H1 (cell line): Measurements from ENCODE around the gene CEP76. TPM values are rescaled to one million over a fixed set of nuclear protein-coding genes. Genes with fewer than 3 reads are reported as not detected.

Experiments used
- CTCF ChIA-PET: fragments of 300-600 bp; sonication (Branson Sonifier 250); formaldehyde crosslinking; loops from one replicate; lab custom pipeline; 2021; ENCODE audit not compliant: partially characterized antibody; lab: Charles Lee
- POLR2A ChIA-PET: fragments of 300-600 bp; sonication (Branson Sonifier 250); formaldehyde crosslinking; loops from one replicate; lab custom pipeline; 2021; ENCODE audit warnings: inconsistent platforms; ENCODE audit not compliant: partially characterized antibody; lab: Charles Lee
- DNase-seq, 2 experiments: peaks; one replicate each; pipeline versions ENCODE4 v3.0.0 to v3.0.0-alpha.2; 2010 to 2022; ENCODE audit warnings: low spot score in 2 of 2, low read depth in 1 of 2, mixed read lengths in 1 of 2
- FAIRE-seq: peaks from 2 replicates; lab custom pipeline; 2011; peaks lifted over from hg19 to GRCh38; lab: Jason Lieb, UNC
- H2AFZ ChIP-seq: 2 replicates; pipeline ENCODE4 v1.8.1; 2012; ENCODE audit warnings: low read length, inconsistent platforms
- H2AK5ac ChIP-seq: 2 replicates; pipeline ENCODE4 v1.6.1; 2013; ENCODE audit warnings: low read depth, low read length
- H2BK120ac ChIP-seq: replicated peaks from 2 replicates; pipeline ENCODE3; 2013; ENCODE audit warnings: low read depth, low read length, inconsistent platforms
- H2BK12ac ChIP-seq: 2 replicates; pipeline ENCODE4 v1.6.1; 2013; ENCODE audit warnings: low read depth, low read length
- H2BK15ac ChIP-seq: 2 replicates; pipeline ENCODE4 v1.6.1; 2013; ENCODE audit warnings: low read length
- H2BK20ac ChIP-seq: 2 replicates; pipeline ENCODE4 v1.6.1; 2013; ENCODE audit warnings: low read length
- H2BK5ac ChIP-seq: 2 replicates; pipeline ENCODE4 v1.6.1; 2013; ENCODE audit warnings: low read depth, low read length
- H3K14ac ChIP-seq: 2 replicates; pipeline ENCODE4 v1.6.1; 2013; ENCODE audit warnings: inconsistent platforms; ENCODE audit not compliant: insufficient read length
- H3K18ac ChIP-seq: 2 replicates; pipeline ENCODE4 v1.6.1; 2013; ENCODE audit warnings: low read length; ENCODE audit errors: extremely low read depth
- H3K23ac ChIP-seq: 2 replicates; pipeline ENCODE4 v1.6.1; 2013; ENCODE audit warnings: inconsistent platforms; ENCODE audit not compliant: insufficient read length
- H3K23me2 ChIP-seq: 2 replicates; pipeline ENCODE4 v1.6.1; 2013; ENCODE audit warnings: low read depth, low read length
- H3K27ac ChIP-seq: 2 replicates; pipeline ENCODE4 v1.6.1; 2011; ENCODE audit warnings: low read depth, low read length, inconsistent platforms
- H3K27me3 ChIP-seq, 4 experiments: replicated peaks in 1 of 4; 1 replicate in 1 of 4; 2 replicates in 3 of 4; pipeline versions ENCODE4 v1.6.1 to v1.8.1; 2011 to 2013; ENCODE audit warnings: low read length in 3 of 4, mild to moderate bottlenecking in 3 of 4, inconsistent platforms in 2 of 4, mixed read lengths in 2 of 4, moderate library complexity in 1 of 4; ENCODE audit not compliant: control insufficient read depth in 3 of 4, insufficient read depth in 3 of 4; ENCODE audit errors: extremely low read depth in 1 of 4
- H3K36me3 ChIP-seq, 4 experiments: 2 replicates each; pipeline versions ENCODE4 v1.6.1 to v1.8.1; 2011 to 2013; ENCODE audit warnings: mild to moderate bottlenecking in 4 of 4, low read length in 3 of 4, moderate library complexity in 2 of 4, control low read depth in 1 of 4, inconsistent platforms in 1 of 4; ENCODE audit not compliant: insufficient read depth in 4 of 4, control insufficient read depth in 2 of 4
- H3K4ac ChIP-seq: replicated peaks from 2 replicates; pipeline ENCODE3; 2013; ENCODE audit warnings: low read length, low read depth, mixed read lengths, inconsistent platforms; ENCODE audit not compliant: insufficient read length
- H3K4me1 ChIP-seq, 4 experiments: replicated peaks in 1 of 4; 1 replicate in 1 of 4; 2 replicates in 3 of 4; pipeline versions ENCODE4 v1.6.1 to v1.8.1; 2011 to 2013; ENCODE audit warnings: low read length in 3 of 4, inconsistent platforms in 2 of 4, mixed read lengths in 1 of 4; ENCODE audit not compliant: insufficient read depth in 4 of 4, control insufficient read depth in 3 of 4
- H3K4me2 ChIP-seq, 2 experiments: 2 replicates each; pipeline versions ENCODE4 v1.6.1 to v1.8.1; 2011 to 2013; ENCODE audit warnings: low read depth in 2 of 2, low read length in 2 of 2, control low read depth in 1 of 2, inconsistent platforms in 1 of 2, mild to moderate bottlenecking in 1 of 2; ENCODE audit not compliant: insufficient read depth in 1 of 2
- H3K4me3 ChIP-seq, 4 experiments: fragments of 200-600, 300-600 bp in 1 of 4; sonication (generic), shearing (Covaris generic), sonication (Bioruptor Twin) in 1 of 4; 2 replicates each; pipeline versions ENCODE4 v1.5.1 to v1.8.1; 2011 to 2016; ENCODE audit warnings: low read length in 4 of 4, low read depth in 3 of 4, control low read depth in 2 of 4, inconsistent platforms in 2 of 4, mild to moderate bottlenecking in 2 of 4, mixed read lengths in 1 of 4, moderate library complexity in 1 of 4; ENCODE audit not compliant: insufficient read depth in 2 of 4; ENCODE audit errors: extremely low read depth in 1 of 4
- H3K56ac ChIP-seq: replicated peaks from 2 replicates; pipeline ENCODE3; 2013; ENCODE audit warnings: low read depth, mild to moderate bottlenecking, mixed read lengths, low read length, inconsistent platforms; ENCODE audit not compliant: insufficient read length
- H3K79me1 ChIP-seq: 2 replicates; pipeline ENCODE4 v1.6.1; 2013; ENCODE audit warnings: low read depth, low read length, control low read depth
- H3K79me2 ChIP-seq, 2 experiments: 2 replicates each; pipeline versions ENCODE4 v1.6.1 to v1.8.1; 2012 to 2013; ENCODE audit warnings: low read length in 2 of 2, mild to moderate bottlenecking in 2 of 2, inconsistent platforms in 1 of 2; ENCODE audit not compliant: insufficient read depth in 2 of 2, control insufficient read depth in 1 of 2
- H3K9ac ChIP-seq, 4 experiments: replicated peaks in 1 of 4; 1 replicate in 1 of 4; 2 replicates in 3 of 4; pipeline versions ENCODE4 v1.6.1 to v1.8.1; 2011 to 2013; ENCODE audit warnings: low read depth in 3 of 4, low read length in 3 of 4, control low read depth in 2 of 4, mild to moderate bottlenecking in 2 of 4, moderate library complexity in 2 of 4, inconsistent platforms in 1 of 4; ENCODE audit errors: extremely low read depth in 1 of 4
- H3K9me3 ChIP-seq, 2 experiments: 2 replicates each; pipeline versions ENCODE4 v1.6.1 to v1.8.1; 2012 to 2013; ENCODE audit warnings: mild to moderate bottlenecking in 2 of 2, moderate library complexity in 2 of 2, control low read depth in 1 of 2, inconsistent platforms in 1 of 2, low read depth in 1 of 2, low read length in 1 of 2, mixed read lengths in 1 of 2; ENCODE audit not compliant: insufficient read depth in 2 of 2
- H4K20me1 ChIP-seq, 2 experiments: replicated peaks in 1 of 2; 2 replicates each; pipeline versions ENCODE3 to v1.8.1; 2011 to 2013; ENCODE audit warnings: inconsistent platforms in 2 of 2, low read length in 2 of 2, mild to moderate bottlenecking in 1 of 2; ENCODE audit not compliant: insufficient read depth in 2 of 2, control insufficient read depth in 1 of 2
- H4K5ac ChIP-seq: 2 replicates; pipeline ENCODE4 v1.6.1; 2013; ENCODE audit warnings: low read length, low read depth, mixed read lengths, inconsistent platforms; ENCODE audit not compliant: insufficient read length
- H4K8ac ChIP-seq: 2 replicates; pipeline ENCODE4 v1.8.0; 2013; ENCODE audit warnings: mild to moderate bottlenecking, moderate library complexity, low read length, inconsistent platforms; ENCODE audit not compliant: insufficient read depth; ENCODE audit errors: extremely low read depth
- H4K91ac ChIP-seq: replicated peaks from 2 replicates; pipeline ENCODE3; 2013; ENCODE audit warnings: low read length, mixed read lengths, inconsistent platforms; ENCODE audit not compliant: insufficient read length
- BCL11A ChIP-seq, 2 experiments: IDR thresholded peaks; one replicate each; pipeline ENCODE4 v1.6.1; 2011; ENCODE audit warnings: low read depth in 2 of 2, low read length in 2 of 2, mild to moderate bottlenecking in 2 of 2
- CHD1 ChIP-seq: IDR thresholded peaks from 2 replicates; pipeline ENCODE4 v1.6.1; 2012; ENCODE audit warnings: low read depth, low read length, improper control_type of control experiment
- CTBP2 ChIP-seq: IDR thresholded peaks from 2 replicates; pipeline ENCODE4 v1.7.0; 2011; ENCODE audit warnings: borderline replicate concordance, mild to moderate bottlenecking, moderate library complexity, mixed read lengths, low read length; ENCODE audit not compliant: insufficient read depth, insufficient read length
- HDAC2 ChIP-seq, 2 experiments: fragments of 300-600 bp in 1 of 2; sonication (generic) in 1 of 2; IDR thresholded peaks; 2 replicates each; pipeline ENCODE4 v1.6.1; 2011 to 2012; ENCODE audit warnings: low read depth in 2 of 2, low read length in 2 of 2, mild to moderate bottlenecking in 2 of 2, moderate library complexity in 2 of 2, borderline replicate concordance in 1 of 2, inconsistent platforms in 1 of 2
- JUND ChIP-seq: IDR thresholded peaks from 2 replicates; pipeline ENCODE4 v1.6.1; 2011; ENCODE audit warnings: mild to moderate bottlenecking, improper control_type of control experiment, low read length
- MAFK ChIP-seq: IDR thresholded peaks from 2 replicates; pipeline ENCODE4 v1.6.1; 2012; ENCODE audit warnings: low read depth, mild to moderate bottlenecking, improper control_type of control experiment, low read length
- NRF1 ChIP-seq: IDR thresholded peaks from 2 replicates; pipeline ENCODE4 v1.6.1; 2011; ENCODE audit warnings: mild to moderate bottlenecking, low read depth, low read length, improper control_type of control experiment
- SRF ChIP-seq: IDR thresholded peaks from 2 replicates; pipeline ENCODE4 v1.6.1; 2011; ENCODE audit warnings: mild to moderate bottlenecking, low read depth, low read length, moderate library complexity
- WGBS, 2 experiments: shearing (Covaris generic) in 1 of 2; methylation state at CpG; one replicate each; pipeline versions ENCODE4 v1.1.6 to v1.1.7; 2013 to 2015; ENCODE audit warnings: low lambda C conversion rate in 2 of 2, mixed read lengths in 2 of 2, inconsistent platforms in 1 of 2, low coverage in 1 of 2, missing lambda C conversion rate in 1 of 2; ENCODE audit not compliant: insufficient replicate concordance in 2 of 2, insufficient coverage in 1 of 2, insufficient read length in 1 of 2; ENCODE audit errors: extremely low coverage in 1 of 2, missing lambda C conversion rate in 1 of 2; 5-methylcytosine and 5-hydroxymethylcytosine counted together
- polyA plus RNA-seq, 7 experiments: library from polyadenylated mRNA; depleted of rRNA in 3 of 7; stranded (reverse) in 5 of 7; unstranded in 2 of 7; fragments of >200 nt in 5 of 7; fragments of 200-250 nt in 2 of 7; gene quantifications; 1 replicate in 5 of 7; 2 replicates in 1 of 7; 4 replicates in 1 of 7; pipeline versions ENCODE4 v1.2.1 to v1.2.3, GENCODE V29; 2011 to 2013; ENCODE audit warnings: missing spikeins in 2 of 7, mixed read lengths in 2 of 7
- total RNA-seq: library from RNA; stranded (reverse); fragmentation: NEBNext Ultra II Directional; extraction: Animal tissue kit (Norgen Biotek cat#: 25700); gene quantifications from 2 replicates; pipeline ENCODE4 v1.2.1, GENCODE V29; 2021
- TF ChIP-seq, protein P1 (sequence below): IDR thresholded peaks from 2 replicates; pipeline ENCODE4 v1.6.1; 2011; ENCODE audit warnings: low read depth, mild to moderate bottlenecking, low read length; ENCODE audit not compliant: insufficient read depth
- TF ChIP-seq, protein P2 (sequence below): IDR thresholded peaks from 2 replicates; pipeline ENCODE4 v1.6.1; 2011; ENCODE audit warnings: low read length, improper control_type of control experiment

The CEP76 gene
- total and polyA plus RNA-seq, 2 of the 8 experiments (the other 6 are each of a cell fraction or from before 2014, with no cell fraction given): 9.0 to 18.1 TPM

DNA sequence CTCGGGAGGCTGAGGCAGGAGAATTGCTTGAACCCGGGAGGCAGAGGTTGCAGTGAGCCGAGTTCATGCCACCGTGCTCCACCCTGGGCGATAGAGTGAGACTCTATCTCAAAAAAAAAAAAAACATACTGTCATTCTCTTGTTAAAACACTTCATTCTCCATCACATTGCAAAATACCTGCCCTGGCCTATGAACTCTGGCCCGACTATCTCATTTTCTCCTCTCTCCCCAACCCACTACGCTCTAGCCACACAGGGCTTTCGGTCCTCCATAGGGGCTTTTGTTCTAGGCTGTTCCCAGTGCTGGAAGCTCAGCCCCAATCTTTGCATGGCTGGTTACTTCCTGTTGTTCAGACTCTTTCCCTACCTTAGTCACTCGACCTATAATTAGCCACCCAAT is 10.3 kb downstream of the CEP76 start:
- Histone ChIP-seq H2BK20ac (no peak overlapping the region), H3K9me3 (no peaks in the 10 kb centered on the region), H3K18ac (no peak overlapping the region), H3K9ac (no peak overlapping the region), H3K27me3 (no peaks in the 10 kb centered on the region), H2BK12ac (no peak overlapping the region), H3K56ac (no peak overlapping the region), H3K36me3 (peaks cover 0 to 16% (median 5%) of the 10 kb centered on the region in 4 experiments; a peak in 4 of 8 replicates), H2BK5ac (no peak overlapping the region), H3K4me3 (no peak overlapping the region), H2BK15ac (no peak overlapping the region), H3K79me2 (no peaks in the 10 kb centered on the region), H4K20me1 (no peaks in the 10 kb centered on the region), H2BK120ac (no peak overlapping the region), H3K14ac (no peak overlapping the region), H4K5ac (no peak overlapping the region), H3K4ac (no peak overlapping the region), H4K8ac (no peak overlapping the region), H3K23me2 (no peaks in the 10 kb centered on the region; the same call in 1 of the 2 replicates), H2AFZ (no peak overlapping the region), H3K23ac (no peak overlapping the region), H2AK5ac (no peak overlapping the region), H3K79me1 (no peaks in the 10 kb centered on the region), H4K91ac (no peak overlapping the region), H3K4me1 (no peaks in the 10 kb centered on the region), H3K27ac (no peak overlapping the region), H3K4me2 (no peak overlapping the region)
- DNase-seq (no peak), FAIRE-seq (no peak)
- CTCF ChIA-PET: interaction anchor here (1.1 kb wide), 1 partner anchor 410 kb away, joined by 3 read pairs; no protein-coding TSS in a partner anchor
- 95% methylated on average over 6 of the region's 9 CpGs; no CpG with 5 or more reads in 1 of the 2 experiments for WGBS, 2 experiments
- TF ChIP-seq, protein P1, sequence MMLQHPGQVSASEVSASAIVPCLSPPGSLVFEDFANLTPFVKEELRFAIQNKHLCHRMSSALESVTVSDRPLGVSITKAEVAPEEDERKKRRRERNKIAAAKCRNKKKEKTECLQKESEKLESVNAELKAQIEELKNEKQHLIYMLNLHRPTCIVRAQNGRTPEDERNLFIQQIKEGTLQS: no peak
- TF ChIP-seq, protein P2, sequence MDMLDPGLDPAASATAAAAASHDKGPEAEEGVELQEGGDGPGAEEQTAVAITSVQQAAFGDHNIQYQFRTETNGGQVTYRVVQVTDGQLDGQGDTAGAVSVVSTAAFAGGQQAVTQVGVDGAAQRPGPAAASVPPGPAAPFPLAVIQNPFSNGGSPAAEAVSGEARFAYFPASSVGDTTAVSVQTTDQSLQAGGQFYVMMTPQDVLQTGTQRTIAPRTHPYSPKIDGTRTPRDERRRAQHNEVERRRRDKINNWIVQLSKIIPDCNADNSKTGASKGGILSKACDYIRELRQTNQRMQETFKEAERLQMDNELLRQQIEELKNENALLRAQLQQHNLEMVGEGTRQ: no peak
- TF ChIP-seq MAFK (no peak), SRF (no peak), CHD1 (no peak), NRF1 (no peak), CTBP2 (no peak), JUND (no peak), HDAC2 (IDR thresholded peaks at IDR 0.05; ENCODE audit: borderline replicate concordance in 1 of 2, low read depth in 2 of 2, low read length in 2 of 2) (no peak), BCL11A (IDR thresholded peaks at IDR 0.05; ENCODE audit: low read depth in 2 of 2, low read length in 2 of 2) (no peak)
- POLR2A ChIA-PET: interaction anchor here (1.2 to 3.7 kb wide), 2 partner anchors 10 to 13 kb away, joined by 4 to 25 read pairs; partner anchors contain the start of genes CEP76 and PSMG2
